ENCODE measurements around the gene STK11. TPM values are rescaled to one million over a fixed set of nuclear protein-coding genes. Genes with fewer than 3 reads are reported as not detected.

Gene STK11
- total RNA-seq, 2 donors from 2014 or later = 32.5 to 35.9 TPM

- intact Hi-C loops (cut with DNase I) = loop anchor here in 1 of 2 donors (2.0 kb wide), 1 partner anchor 18 kb away; the partner anchor contains the start of gene CBARP
- no peak for DNase-seq (ENCODE audit: low spot score)
Observed at GRCh38 chr19:1220477-1220930, 14.9 kb downstream of the STK11 start.

- intact Hi-C loops (cut with DNase I) = loop anchor here in 1 of 2 donors (2.0 kb wide), 1 partner anchor 18 kb away; the partner anchor contains the start of gene CBARP
- peak; percentile 91 for DNase-seq (ENCODE audit: low spot score)
Observed at GRCh38 chr19:1220976-1221903, 15.7 kb downstream of the STK11 start.

GRCh38 chr19:1221904-1222255 is 16.3 kb downstream of the STK11 start:
- DNase-seq (ENCODE audit: low spot score) = no peak
- intact Hi-C loops (cut with DNase I) = loop anchor here in 1 of 2 donors (2.0 kb wide), 1 partner anchor 17 kb away; the partner anchor contains the start of gene CBARP

DNA sequence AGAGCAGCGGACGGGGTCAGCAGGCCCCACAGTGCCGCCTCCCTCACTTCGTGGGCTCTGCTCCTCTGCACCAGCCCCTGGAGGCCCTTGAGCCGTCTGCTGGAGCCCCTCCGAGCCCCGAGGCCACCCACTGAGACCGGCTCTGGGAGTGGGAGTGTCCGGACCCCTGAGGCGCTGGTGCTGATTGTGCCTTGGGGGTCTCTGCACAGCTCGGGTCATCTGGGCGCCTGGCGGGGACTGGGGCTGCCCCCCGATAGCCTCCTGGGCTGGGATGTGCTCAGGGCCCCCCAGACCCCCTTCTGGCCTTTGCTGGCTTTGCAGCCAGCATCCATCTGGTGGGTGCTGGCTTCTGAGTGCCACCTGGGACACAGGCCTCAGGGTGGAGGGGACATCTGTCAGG is 16.8 kb downstream of the STK11 start:
- no peak for DNase-seq (ENCODE audit: low spot score)
- intact Hi-C loops (cut with DNase I) = no loop called here

- intact Hi-C loops (cut with DNase I) = no loop called here
- DNase-seq (ENCODE audit: low spot score) = no peak
Observed at GRCh38 chr19:1223018-1223855, 17.7 kb downstream of the STK11 start.

GRCh38 chr19:1224047-1224825 is 18.7 kb downstream of the STK11 start:
- no peak for DNase-seq (ENCODE audit: low spot score)
- intact Hi-C loops (cut with DNase I) = no loop called here

DNA sequence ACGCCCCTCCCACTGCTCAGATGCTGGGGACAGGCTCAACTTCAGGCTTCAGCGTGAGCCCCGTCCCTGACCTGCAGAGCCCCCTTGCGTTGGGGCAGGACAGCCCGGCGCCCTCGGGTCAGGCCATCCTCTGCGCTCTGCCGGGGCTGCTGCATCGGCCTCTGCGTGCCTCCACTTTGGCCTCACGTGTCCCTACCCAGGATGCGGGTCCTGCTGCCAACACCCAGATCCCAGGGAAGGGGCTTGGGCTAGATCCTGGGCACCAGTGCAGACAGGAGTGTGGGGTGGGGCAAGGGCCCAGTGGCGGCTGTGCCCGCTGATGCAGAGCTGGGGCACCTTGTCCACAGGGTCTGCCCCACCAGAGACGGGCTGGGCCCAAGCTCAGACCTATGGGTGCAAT is 19.3 kb downstream of the STK11 start:
- intact Hi-C loops (cut with DNase I) = no loop called here
- no peak for DNase-seq (ENCODE audit: low spot score)

DNA sequence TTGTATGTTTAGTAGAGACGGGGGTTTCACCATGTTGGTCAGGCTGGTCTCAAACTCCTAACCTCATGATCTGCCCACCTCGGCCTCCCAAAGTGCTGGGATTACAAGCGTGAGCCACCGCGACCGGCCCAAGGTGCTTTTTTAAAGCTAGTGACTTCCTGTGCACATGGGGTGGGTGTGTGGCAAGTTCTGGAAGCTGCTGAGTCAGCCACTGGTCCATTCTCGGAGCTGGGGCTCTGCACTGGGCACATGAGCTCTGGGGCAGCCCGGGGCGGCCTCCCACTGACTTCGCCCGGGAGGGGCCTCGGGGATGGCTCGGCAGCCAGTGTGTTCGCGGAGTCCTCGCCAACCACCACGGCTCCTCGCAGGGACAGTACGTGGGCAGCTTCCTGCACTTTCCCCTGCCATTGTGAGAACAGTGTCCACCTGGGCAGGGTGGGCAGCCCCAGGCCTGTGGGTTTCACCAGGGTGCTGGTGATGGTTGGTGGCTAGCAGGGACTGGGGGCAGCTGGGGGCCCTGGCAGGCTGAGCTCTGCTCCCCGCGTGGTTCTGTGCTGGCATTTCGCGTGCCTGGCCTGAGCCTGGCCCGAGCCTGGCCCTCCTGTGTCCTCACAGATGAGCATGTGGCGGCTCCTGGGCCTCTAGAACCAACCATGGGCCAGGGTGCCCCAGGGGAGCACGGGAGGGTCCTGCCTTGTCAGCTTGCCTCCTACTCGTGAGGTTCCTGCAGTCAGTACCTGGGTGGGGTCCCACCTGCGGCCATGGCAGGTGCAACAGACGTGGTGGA is 20.1 kb downstream of the STK11 start:
- intact Hi-C loops (cut with DNase I) = no loop called here
- DNase-seq (ENCODE audit: low spot score) = no peak

DNA sequence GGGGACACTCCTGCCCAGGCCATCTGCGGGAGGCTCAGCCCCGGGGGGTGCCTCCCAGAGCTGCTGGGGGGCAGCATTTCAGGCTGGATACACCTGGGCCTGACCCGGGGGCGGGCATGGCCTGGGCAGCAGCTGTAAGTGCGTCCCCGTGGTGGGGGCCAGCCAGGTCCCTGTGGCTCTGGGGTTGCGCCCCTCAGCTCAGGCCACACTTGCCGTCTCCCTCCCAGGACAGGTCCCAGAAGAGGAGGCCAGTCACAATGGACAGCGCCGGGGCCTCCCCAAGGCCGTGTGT is 20.6 kb downstream of the STK11 start:
- intact Hi-C loops (cut with DNase I) = no loop called here
- DNase-seq (ENCODE audit: low spot score) = no peak

DNA sequence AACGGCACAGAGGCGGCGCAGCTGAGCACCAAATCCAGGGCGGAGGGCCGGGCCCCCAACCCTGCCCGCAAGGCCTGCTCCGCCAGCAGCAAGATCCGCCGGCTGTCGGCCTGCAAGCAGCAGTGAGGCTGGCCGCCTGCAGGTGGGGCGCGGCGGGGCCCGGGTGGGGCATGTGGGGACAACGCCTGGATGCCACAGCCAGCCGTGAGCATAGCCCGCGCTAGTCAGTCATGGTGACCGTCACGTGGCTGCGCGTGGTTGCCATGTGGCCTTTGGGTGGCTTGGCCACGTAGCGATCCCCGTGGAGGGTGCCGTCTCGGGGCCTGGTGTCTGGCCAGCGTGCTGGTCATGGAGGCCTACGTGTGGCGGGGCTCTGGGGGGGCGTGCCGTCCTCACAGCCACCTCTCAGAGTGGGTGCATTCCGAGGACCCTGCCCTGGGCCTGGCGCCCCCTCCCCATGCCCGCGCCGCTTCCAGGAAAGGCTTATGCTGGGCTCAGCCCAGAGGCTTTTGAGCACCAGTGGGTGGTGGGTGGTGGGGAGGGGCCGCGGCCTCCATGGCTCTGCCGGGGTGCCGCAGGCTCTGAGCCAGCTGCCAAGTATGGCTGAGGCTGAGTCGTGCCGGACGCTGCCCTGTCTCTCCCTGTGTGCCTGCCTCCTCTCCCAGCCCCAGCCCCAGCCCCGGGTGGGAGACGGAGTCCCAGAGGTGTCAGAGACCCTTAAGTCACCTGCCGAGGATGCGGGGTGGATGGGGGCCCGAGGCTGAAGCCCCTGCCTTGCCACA is 21.1 kb downstream of the STK11 start:
- DNase-seq (ENCODE audit: low spot score) = no peak
- intact Hi-C loops (cut with DNase I) = no loop called here

GRCh38 chr19:1227304-1228054 is 21.9 kb downstream of the STK11 start:
- intact Hi-C loops (cut with DNase I) = no loop called here
- no peak for DNase-seq (ENCODE audit: low spot score)

DNA sequence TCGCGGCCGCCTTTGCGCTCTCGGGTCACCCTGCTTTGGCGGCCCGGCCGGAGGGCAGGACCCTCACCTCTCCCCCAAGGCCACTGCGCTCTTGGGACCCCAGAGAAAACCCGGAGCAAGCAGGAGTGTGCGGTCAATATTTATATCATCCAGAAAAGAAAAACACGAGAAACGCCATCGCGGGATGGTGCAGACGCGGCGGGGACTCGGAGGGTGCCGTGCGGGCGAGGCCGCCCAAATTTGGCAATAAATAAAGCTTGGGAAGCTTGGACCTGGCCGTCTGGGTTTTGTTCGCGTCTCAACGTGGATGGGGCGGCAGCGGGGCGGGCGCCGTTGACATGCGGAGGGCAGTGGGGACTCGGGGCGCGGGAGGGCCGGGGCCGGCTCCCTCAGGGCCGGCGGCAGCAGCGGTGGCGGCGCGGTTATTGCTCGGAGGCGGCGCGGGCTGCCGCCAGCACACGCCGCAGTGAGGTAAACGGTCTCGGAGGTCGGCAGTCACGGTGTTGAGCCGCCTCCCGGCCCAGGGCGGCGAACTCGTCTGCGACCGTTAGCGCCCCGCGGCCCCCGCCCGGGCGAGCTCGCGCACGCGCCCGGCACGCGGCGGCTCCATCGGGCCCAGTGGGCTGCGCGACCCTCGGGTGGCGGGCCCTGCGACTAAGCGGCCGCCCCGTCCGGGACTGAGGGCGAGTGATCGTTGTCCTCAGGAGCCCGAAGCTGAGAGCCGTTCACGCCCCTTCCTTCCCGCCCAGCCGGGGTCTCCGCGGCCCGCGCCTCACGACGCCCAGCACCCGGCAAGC is 22.8 kb downstream of the STK11 start:
- intact Hi-C loops (cut with DNase I) = no loop called here

DNA sequence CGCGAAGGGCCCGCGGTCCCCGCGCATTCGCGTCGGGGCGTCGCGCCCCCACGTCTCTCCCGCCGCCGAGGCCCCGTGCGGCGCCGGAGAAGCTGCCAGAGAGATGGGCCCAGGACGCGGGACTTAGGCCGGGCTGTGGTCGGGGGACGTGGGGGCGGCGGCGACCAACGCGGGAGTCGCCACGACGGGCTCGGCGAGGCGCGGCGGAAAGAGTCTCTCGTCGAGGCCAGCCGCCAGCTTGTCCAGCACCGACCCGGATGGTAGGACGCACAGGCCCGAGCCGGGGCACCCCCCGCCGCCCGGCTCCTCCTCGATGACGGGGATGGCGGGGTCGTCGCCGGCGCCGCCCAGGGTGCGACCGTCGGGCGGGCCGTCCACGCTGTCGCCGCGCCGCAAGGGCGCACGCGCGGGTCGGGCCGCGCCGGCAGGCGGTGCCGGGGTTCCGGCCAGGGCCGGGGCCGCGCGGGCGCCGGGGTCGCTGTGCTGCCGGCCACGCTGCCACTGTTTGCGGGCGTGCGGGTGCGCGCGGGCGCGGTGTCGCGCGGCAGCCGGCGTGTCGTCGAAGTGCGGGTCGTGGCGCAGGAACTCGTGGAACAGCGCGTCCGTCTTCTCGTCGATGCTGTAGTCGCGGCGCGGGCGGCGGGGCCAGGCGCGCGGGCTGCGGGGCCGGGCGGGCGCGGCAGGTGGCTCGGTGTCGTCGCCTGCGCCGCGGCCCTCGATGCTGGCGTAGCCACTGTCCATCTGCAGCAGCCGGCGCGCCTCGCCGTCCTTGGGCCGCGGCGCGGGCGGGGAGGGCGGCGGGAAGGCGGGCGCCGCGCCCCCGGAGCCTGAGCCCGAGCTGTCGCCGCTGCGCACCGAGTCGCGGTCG is 23.7 kb downstream of the STK11 start:
- DNase-seq (ENCODE audit: low spot score) = no peak
- intact Hi-C loops (cut with DNase I) = no loop called here

More for the DNA sequence above, 22.8 kb downstream of the STK11 start:
- no peak for DNase-seq (ENCODE audit: low spot score)

- intact Hi-C loops (cut with DNase I) = no loop called here
- DNase-seq (ENCODE audit: low spot score) = no peak
Observed at GRCh38 chr19:1229924-1230782, 24.6 kb downstream of the STK11 start.

Measured in posterior vena cava (tissue), 2 donors.